T-helper 2 cell treated with Interferon-gamma antibody and Interleukin-4, amounts not matched to agents 100 ng/mL and 5 ng/mL, for 36 hours (primary cell): ENCODE results near the gene PTS. TPM values are rescaled to one million over a fixed set of nuclear protein-coding genes. Genes with fewer than 3 reads are reported as not detected.

Experiments used
- intact Hi-C: fragments of 100-400 bp; cut with micrococcal nuclease; formaldehyde crosslinking; loops from one replicate; pipeline ENCODE4 v1.15.1; 2023
- total RNA-seq: library from RNA; stranded (reverse); gene quantifications from 2 replicates; pipeline ENCODE4 v1.2.3, GENCODE V29; 2022

Gene PTS
- total RNA-seq, 1 donor from 2014 or later = 27.8 TPM

DNA sequence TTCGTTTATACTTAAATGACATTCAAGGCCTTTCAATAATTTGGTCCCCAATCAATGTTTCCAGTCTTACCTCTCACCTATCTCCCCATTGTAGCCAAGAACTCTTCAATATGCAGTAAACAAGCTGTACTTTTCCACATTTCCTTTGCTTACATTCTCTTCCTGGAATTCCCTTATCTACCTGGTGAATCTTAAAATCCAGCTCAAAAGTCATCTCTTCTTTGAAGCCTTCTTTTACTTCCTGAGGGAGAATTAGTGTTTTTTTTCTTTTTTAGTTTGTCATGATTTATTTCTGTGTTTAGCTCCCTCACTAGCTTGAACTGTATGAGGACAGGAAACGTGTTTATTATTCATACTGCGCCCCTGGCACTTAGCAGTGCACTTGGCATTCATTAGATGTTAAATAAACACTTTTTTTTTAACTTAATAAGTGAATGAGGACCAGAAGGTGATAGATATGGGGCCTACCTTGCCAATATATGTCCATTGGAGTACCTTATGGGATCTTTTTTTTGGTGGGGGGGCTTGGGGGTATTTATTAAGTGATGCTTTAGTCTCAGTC is 4.9 kb upstream of the PTS start:
- intact Hi-C loops = loop anchor here (10.0 kb wide), 1 partner anchor 233 kb away; no protein-coding TSS in a partner anchor

DNA sequence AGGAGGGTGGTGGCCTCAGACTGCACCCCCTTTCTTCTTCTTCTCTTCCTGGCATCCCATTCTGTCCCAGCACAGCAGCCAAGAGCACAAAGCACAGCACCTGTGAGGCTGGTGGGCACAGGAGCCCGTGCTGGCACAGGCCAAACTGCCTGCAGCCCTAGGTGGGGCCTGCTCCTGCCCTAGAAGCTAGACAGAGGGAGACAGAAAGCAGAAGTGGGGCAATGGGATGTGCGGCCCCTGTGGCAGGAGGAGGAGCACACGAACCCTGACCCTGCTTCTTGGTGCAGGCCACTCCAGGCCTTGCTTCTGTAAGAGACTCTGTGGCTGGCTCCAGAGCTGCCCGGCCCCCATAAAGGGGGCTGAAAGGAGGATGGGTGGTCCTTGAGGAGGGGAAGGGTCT is 3.9 kb upstream of the PTS start:
- intact Hi-C loops = loop anchor here (10.0 kb wide), 1 partner anchor 232 kb away; no protein-coding TSS in a partner anchor

DNA sequence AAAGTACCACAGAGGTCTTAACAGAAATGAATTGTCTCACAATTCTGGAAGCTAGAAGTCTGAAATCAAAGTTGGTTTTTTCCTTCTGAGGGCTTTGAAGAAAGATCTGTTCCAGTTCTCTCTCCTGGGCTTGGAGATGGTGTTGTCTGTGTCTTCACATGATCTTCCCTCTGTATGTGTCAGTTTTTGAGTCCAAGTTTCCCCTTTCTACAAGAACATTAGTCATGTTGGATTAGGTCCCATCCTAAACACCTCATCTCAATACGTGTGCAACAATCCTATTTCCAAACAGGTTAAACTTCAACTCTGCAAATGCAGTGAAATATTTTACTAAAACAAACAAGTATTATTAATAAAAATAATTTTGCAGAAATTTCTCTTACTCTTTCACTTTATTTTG is 3.1 kb upstream of the PTS start:
- intact Hi-C loops = loop anchor here (10.0 kb wide), 1 partner anchor 232 kb away; no protein-coding TSS in a partner anchor

DNA sequence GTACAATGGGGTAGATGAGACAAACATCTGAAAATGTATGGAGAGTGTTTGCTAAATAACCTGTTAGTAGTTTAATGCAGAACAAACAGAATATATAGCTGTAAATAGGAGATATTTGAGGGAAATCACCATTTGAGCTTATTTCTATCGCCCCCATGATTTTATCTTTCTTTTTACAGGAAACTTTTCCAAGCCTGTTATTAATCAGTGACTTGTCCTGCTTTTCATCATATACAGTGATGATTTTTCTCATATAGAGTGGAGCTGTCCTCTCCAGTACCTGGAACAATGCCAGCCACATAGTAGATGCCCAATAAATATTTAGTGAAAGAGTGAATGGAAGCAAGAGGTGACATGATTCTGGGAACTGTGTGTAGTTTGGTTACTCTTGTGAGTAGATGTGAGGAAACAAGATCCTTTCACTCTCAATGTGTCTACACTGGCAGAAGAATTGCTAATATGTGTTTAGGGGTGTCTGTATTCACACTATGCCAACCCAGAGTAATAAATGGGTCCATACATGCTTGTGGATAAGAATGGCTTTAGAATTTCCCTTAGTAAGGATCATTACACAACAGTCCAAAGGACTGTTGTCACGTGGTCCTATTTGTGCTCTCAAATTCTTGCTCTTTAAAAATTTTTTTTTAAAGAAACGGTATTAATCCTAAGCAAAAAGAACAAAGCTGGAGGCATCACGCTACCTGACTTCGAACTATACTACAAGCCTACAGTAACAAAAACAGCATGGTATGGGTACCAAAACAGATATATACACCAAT is 2.3 kb upstream of the PTS start:
- intact Hi-C loops = loop anchor here (10.0 kb wide), 1 partner anchor 231 kb away; no protein-coding TSS in a partner anchor

- intact Hi-C loops = loop anchor here (1.0 to 10.0 kb wide), 6 partner anchors 55 to 1089 kb away; partner anchors contain the start of genes CFAP68, DLAT, FDXACB1 and TTC12
Observed at GRCh38 chr11:112225753-112226061, 521 bp upstream of the PTS start.

DNA sequence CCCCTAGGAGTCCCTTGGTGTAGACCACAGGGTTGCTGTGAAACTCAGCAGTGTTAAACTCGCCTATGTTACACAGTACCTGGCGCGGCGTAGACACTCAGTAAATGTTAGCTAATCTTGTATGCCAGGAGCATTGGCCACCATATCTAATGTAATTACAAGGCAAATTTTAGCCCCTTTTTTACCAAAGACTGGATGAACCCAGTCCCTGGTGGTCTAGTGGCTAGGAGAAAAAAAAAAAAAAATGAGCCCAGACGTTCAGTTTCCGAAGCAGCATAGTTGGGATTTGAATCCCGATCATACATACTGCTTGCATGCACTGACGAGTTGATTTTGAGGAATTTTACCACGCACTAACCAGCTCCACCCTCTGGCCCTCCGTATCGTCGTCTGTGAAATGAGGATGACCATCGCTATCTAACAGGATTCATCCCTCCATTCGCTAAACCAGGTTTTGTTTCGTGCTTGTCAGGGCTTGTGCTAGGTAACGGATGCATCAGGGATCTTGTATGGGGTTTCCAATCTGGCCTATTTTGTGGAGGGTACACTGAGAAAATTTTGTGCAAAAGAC is 688 bp downstream of the PTS start:
- intact Hi-C loops = loop anchor here (1.0 to 10.0 kb wide), 6 partner anchors 54 to 1087 kb away; partner anchors contain the start of genes CFAP68, DLAT, FDXACB1 and TTC12

- intact Hi-C loops = loop anchor here (2.0 to 10.0 kb wide), 2 partner anchors 53 to 227 kb away; no protein-coding TSS in a partner anchor
Observed at GRCh38 chr11:112227471-112227870, 1.2 kb downstream of the PTS start.

DNA sequence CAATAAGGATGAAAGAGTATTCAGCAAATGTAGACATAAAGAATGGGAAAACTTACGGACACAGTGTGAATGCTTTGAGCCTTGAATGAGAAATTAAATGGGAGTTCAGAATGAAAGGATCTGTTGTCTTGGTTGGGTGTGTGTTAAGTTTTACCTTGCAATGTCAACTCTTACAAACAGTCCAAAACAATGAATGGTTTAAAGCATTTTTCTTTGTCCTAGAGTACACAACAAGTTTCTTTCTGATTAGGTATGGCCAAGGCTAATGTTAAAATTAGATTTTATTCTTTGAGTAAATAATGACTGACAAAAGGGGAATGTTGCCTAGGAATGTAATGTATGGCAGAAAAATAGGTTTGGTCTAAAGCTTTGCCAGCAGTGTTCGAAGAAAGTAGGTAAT is 2.5 kb downstream of the PTS start:
- intact Hi-C loops = loop anchor here (10.0 kb wide), 1 partner anchor 226 kb away; no protein-coding TSS in a partner anchor

GRCh38 chr11:112229159-112229558 is 2.9 kb downstream of the PTS start:
- intact Hi-C loops = loop anchor here (10.0 kb wide), 1 partner anchor 226 kb away; no protein-coding TSS in a partner anchor

DNA sequence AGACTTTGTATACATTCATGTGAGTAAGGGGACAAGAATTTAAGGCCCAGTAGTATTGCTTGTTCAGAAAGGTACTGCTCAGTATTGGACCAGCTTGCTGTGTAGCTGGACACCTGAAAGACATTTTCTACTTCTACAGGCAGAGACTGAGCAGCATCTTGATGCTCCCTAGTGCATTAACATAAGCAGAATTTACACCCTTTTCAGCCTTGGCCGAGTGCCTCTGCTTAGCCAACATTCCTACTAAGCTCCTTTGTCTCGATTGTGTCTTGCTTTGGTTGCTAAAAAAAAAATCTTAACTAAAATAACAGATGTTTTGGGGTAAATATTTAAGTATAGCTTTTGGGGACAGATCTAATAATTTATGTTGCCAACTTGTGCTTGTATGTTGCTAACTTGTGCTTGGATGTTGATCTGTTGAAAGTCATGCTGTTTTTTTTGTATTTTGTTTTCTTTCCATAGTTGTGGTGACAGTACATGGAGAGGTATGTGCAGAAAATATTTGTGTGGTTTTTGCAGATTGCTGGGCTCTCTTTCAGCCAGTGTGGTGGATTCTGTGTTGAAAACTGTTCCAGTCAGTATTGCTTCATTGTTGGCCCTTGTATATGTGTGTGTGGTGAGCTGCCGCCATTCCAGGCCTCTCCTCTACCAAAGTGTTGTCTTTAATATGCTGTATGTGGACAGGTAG is 3.7 kb downstream of the PTS start:
- intact Hi-C loops = loop anchor here (10.0 kb wide), 1 partner anchor 225 kb away; no protein-coding TSS in a partner anchor

- intact Hi-C loops = no loop called here
Observed at GRCh38 chr11:112231952-112232351, 5.7 kb downstream of the PTS start.

- intact Hi-C loops = no loop called here
Observed at GRCh38 chr11:112235750-112236390, 9.6 kb downstream of the PTS start.

DNA sequence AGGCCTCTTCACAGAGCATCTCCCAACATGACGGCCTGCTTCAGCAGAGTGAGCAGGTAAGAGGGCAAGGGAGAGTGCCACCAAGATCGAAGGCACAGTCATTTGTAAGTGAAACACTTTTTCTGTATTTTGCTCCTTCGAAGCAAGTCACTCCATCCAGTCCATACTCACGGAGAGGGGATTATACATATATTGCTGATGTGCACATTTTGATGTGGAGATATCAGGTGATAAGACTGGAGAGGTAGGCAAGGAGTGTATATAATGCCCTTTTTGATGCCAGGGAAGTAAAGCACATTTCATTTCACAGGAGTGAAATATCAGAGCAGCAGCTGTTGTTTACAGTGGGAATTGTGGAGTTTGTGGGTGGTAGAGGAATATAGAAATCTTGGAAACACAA is 11.2 kb downstream of the PTS start:
- intact Hi-C loops = no loop called here

- intact Hi-C loops = no loop called here
Observed at GRCh38 chr11:112238041-112238440, 11.8 kb downstream of the PTS start.

GRCh38 chr11:112241486-112241885 is 15.3 kb downstream of the PTS start:
- intact Hi-C loops = no loop called here

GRCh38 chr11:112247201-112247600 is 21.0 kb downstream of the PTS start:
- intact Hi-C loops = no loop called here

DNA sequence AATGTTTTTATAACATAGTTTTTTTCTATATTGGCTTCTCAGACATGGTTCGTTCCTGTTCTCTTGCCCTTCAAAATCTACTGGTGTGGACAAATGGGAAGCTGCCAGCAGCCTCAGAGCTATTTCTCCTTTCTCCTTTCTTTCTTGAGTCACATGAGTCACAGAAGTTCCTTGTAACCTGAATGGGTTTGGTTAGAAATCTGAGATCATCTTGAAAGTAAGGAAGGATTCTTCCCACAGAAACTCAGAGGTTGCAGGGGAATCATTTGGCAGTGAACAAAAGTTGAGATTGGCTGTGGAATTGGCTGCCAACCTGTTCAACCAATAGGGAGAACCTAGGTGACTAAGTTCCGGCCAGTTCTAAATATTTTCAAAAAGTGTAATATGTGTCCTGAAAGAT is 22.0 kb downstream of the PTS start:
- intact Hi-C loops = no loop called here

DNA sequence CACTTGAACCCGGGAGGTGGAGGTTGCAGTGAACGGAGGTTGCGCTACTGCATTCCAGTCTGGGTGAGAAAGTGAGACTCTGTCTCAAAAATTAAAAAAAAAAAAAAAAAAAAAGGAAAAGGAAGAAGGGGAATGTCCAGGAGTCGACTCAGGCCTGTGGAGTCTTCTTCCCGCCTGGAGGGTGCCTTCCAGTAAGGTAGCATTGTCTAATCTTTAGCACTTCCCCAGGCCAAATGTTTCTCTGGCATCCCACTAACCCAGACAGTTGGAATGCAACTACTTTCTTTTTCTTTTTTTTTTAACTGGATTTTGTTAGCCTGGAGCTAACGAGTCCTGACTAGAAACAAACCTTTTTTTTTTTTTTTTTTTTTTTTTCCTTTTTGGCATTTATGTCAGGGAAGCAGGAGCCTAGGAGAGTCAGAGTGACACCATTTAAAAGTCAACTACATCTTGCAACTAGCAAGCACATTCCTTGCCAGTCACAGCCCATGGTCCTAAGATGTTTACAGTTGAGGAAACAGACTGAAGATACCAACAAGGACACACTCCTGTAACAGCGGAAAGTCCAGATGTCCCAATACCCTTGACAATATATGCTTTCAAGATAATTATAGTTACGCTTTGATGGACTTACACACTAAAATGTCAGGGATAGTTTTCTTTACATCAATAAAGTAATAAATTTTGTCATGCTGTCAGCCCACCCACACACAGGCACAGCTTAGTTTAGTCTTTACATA is 23.8 kb downstream of the PTS start:
- intact Hi-C loops = no loop called here

GRCh38 chr11:112253605-112254242 is 27.5 kb downstream of the PTS start:
- intact Hi-C loops = no loop called here
